SH-SY5Y (cell line): Measurements from ENCODE around the gene RNF186.

Experiments
- GATA2 ChIP-seq: IDR thresholded peaks from 2 replicates; pipeline ENCODE4 v1.6.1; 2011; ENCODE audit warnings: mild to moderate bottlenecking, low read depth, low read length
- GATA3 ChIP-seq: IDR thresholded peaks from 2 replicates; pipeline ENCODE4 v1.6.1; 2011; ENCODE audit warnings: low read depth, mild to moderate bottlenecking, low read length, moderate library complexity

DNA sequence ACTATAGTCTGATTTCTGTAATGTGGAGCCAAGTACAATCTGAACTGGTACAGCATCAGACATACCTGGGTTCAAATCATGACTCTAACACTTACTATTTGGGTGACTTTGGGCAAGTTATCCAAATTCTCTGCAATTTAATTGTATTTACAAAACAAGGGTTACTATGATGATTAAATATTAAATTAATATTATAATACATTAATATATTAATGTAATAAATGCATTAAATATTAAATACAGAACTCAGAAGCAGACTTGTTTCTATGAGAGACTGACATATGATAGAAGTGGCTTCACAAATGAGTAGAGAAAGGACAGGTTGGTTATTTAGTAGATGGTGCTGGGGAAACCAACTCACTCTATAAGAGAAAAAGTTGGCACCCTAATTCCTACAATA is 39.8 kb upstream of the RNF186 start:
- TF ChIP-seq GATA3, result no peak
- TF ChIP-seq GATA2, result no peak
